GM21723 (cell line): Measurements from ENCODE around the gene TCP10L.
"Not testable (repeated sequence)": the region's sequence is repeated elsewhere in the genome, so short reads cannot be mapped to it uniquely, and the experiment has no call there.

Experiments
- ATAC-seq: cut with Tn5 transposase; IDR thresholded peaks from one replicate; pipeline ENCODE4 v1.9.1; 2021; ENCODE audit warnings: mild to moderate bottlenecking, moderate library complexity; ENCODE audit not compliant: unreplicated experiment

Gene TCP10L

GRCh38 chr21:32558106-32558505 lies 27.2 kb downstream of the TCP10L start:
- no peak for ATAC-seq

GRCh38 chr21:32554832-32555638 lies 30.3 kb downstream of the TCP10L start:
- ATAC-seq = no peak

- no peak for ATAC-seq
Measured at GRCh38 chr21:32549886-32550285, 35.4 kb downstream of the TCP10L start.

GRCh38 chr21:32549440-32549839 lies 35.9 kb downstream of the TCP10L start:
- no peak for ATAC-seq

DNA sequence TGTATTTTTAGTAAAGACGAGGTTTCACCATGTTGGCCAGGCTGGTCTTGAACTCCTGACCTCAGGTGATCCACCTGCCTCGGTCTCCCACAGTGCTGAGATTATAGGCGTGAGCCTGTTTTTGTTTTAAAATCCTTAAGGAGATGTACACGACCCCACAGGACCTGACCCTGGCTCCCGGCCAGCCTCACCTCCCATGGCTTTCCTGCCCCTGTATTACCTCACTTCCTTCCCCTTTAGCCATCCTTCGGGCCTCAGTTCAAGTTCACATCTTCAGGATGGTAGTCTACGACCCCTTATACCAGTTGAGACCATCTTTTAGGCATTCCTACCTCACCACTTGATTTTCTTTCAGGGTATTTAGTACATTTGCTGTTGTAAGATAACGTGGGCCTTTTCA lies 36.3 kb downstream of the TCP10L start:
- ATAC-seq = no peak

- ATAC-seq = no peak
Measured at GRCh38 chr21:32547018-32547417, 38.3 kb downstream of the TCP10L start.

DNA sequence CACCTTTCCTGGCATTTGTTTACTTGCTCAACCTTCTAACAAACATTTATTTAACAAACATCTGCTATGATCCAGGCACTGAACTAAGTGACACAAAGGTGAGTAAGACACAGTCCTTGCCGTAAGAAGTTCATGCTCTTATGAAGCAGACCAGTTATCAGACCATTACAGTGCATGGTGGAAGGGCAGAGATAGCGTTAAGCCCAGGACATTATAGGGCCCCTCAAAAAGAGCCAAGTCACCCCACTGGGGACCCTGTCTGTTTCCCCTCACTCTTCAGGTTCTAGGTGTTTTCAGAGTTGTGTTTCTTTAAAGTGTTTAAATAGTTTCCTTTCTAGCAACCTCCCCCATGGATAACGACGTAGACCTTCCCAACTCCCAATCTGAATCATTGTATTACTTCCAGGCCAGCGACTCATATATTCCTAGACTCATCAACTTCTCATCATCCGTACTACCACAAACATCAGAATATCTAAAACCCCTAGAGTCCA lies 39.3 kb downstream of the TCP10L start:
- no peak for ATAC-seq

GRCh38 chr21:32544697-32545096 lies 40.6 kb downstream of the TCP10L start:
- ATAC-seq = no peak

GRCh38 chr21:32543975-32544374 lies 41.3 kb downstream of the TCP10L start:
- no peak for ATAC-seq

- ATAC-seq = not testable (repeated sequence)
Measured at GRCh38 chr21:32543056-32543455, 42.3 kb downstream of the TCP10L start.

GRCh38 chr21:32539378-32539777 lies 45.9 kb downstream of the TCP10L start:
- no peak for ATAC-seq

- ATAC-seq = no peak
Measured at GRCh38 chr21:32538147-32538792, 47.1 kb downstream of the TCP10L start.

- ATAC-seq = no peak
Measured at GRCh38 chr21:32537569-32537881, 47.8 kb downstream of the TCP10L start.

- ATAC-seq = no peak
Measured at GRCh38 chr21:32535612-32536011, 49.7 kb downstream of the TCP10L start.

- ATAC-seq = no peak
Measured at GRCh38 chr21:32534113-32534512, 51.2 kb downstream of the TCP10L start.

- ATAC-seq = no peak
Measured at GRCh38 chr21:32533611-32534010, 51.7 kb downstream of the TCP10L start.

- ATAC-seq = no peak
Measured at GRCh38 chr21:32533053-32533452, 52.3 kb downstream of the TCP10L start.

- ATAC-seq = no peak
Measured at GRCh38 chr21:32532636-32533035, 52.7 kb downstream of the TCP10L start.

DNA sequence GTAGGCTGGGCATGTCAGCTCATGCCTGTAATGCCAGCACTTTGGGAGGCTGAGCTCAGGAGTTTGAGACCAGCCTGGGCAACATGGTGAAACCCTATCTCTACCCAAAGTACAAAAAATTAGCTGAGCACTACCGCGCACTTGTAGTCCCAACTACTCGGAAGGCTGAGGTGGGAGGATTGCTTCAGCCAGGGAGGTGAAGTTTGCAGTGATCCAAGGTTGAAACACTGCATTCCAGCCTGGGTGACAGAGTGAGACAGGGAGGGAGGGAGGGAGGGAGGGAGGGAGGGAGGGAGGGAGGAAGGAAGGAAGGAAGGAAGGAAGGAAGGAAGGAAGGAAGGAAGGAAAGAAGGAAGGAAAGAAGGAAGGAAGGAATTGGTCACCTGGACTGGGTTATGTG lies 53.8 kb downstream of the TCP10L start:
- ATAC-seq = not testable (repeated sequence)

DNA sequence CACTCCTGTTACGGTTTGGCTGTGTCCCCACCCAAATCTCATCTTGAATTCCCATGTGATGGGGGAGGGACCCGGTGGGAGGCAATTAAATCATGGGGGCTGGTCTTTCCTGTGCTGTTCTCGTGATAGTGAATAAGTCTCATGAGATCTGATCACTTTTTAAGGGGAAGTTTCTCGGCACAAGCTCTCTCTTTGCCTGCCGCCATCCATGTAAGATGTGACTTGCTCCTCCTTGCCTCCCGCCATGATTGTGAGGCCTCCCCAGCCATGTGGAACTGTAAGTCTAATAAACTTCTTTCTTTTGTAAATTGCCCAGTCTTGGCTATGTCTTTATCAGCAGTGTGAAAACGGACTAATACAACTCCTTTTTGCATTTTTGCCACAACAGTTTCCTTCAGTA lies 54.5 kb downstream of the TCP10L start:
- not testable (repeated sequence) for ATAC-seq

GRCh38 chr21:32529679-32530078 lies 55.6 kb downstream of the TCP10L start:
- no peak for ATAC-seq

GRCh38 chr21:32525282-32525681 lies 60.0 kb downstream of the TCP10L start:
- ATAC-seq = no peak
